Neural crest cell (in vitro differentiated cells): Measurements from ENCODE around the gene BEGAIN. TPM values are rescaled to one million over a fixed set of nuclear protein-coding genes. Genes with fewer than 3 reads are reported as not detected.

Experiments
- DNase-seq: peaks from one replicate; pipeline ENCODE4 v3.0.0; 2021; ENCODE audit warnings: low read depth, mixed read lengths, low spot score
- H3K27ac Mint-ChIP-seq: one replicate; pipeline ENCODE4 v1.8.0; 2021; ENCODE audit warnings: mild to moderate bottlenecking, mixed read lengths; ENCODE audit not compliant: unreplicated experiment
- H3K27me3 Mint-ChIP-seq: 2 replicates; pipeline ENCODE4 v1.8.0; 2021; ENCODE audit warnings: low read depth, mild to moderate bottlenecking, mixed read lengths
- H3K36me3 Mint-ChIP-seq: 2 replicates; pipeline ENCODE4 v1.8.0; 2021; ENCODE audit warnings: low read depth, mild to moderate bottlenecking, mixed read lengths
- H3K4me1 Mint-ChIP-seq: 2 replicates; pipeline ENCODE4 v1.8.0; 2021; ENCODE audit warnings: mixed read lengths
- H3K4me3 Mint-ChIP-seq: one replicate; pipeline ENCODE4 v1.8.0; 2021; ENCODE audit warnings: mild to moderate bottlenecking, mixed read lengths
- H3K9me3 Mint-ChIP-seq: 2 replicates; pipeline ENCODE4 v1.8.0; 2021; ENCODE audit warnings: mixed read lengths
- CTCF ChIP-seq: fragments of 200-600 bp; sonication (generic); conservative IDR thresholded peaks from 2 replicates; pipeline ENCODE4 v1.5.0; 2021; ENCODE audit warnings: antibody characterized with exemption, mild to moderate bottlenecking
- total RNA-seq: library from RNA; stranded (reverse); gene quantifications from 2 replicates; pipeline ENCODE4 v1.2.1, GENCODE V29; 2021

The BEGAIN gene
- total RNA-seq, 1 donor from 2014 or later: 4.8 TPM

- Mint-ChIP-seq H3K27me3 (peaks cover 37% of the 10 kb centered on the region), H3K27ac (no peak overlapping the region), H3K9me3 (no peaks in the 10 kb centered on the region), H3K4me1 (peaks cover 17% of the 10 kb centered on the region), H3K4me3 (no peak overlapping the region), H3K36me3 (no peaks in the 10 kb centered on the region)
- no peak for TF ChIP-seq CTCF
- DNase-seq: no peak
Measured at GRCh38 chr14:100573757-100574641, 13.2 kb downstream of the BEGAIN start.

DNA sequence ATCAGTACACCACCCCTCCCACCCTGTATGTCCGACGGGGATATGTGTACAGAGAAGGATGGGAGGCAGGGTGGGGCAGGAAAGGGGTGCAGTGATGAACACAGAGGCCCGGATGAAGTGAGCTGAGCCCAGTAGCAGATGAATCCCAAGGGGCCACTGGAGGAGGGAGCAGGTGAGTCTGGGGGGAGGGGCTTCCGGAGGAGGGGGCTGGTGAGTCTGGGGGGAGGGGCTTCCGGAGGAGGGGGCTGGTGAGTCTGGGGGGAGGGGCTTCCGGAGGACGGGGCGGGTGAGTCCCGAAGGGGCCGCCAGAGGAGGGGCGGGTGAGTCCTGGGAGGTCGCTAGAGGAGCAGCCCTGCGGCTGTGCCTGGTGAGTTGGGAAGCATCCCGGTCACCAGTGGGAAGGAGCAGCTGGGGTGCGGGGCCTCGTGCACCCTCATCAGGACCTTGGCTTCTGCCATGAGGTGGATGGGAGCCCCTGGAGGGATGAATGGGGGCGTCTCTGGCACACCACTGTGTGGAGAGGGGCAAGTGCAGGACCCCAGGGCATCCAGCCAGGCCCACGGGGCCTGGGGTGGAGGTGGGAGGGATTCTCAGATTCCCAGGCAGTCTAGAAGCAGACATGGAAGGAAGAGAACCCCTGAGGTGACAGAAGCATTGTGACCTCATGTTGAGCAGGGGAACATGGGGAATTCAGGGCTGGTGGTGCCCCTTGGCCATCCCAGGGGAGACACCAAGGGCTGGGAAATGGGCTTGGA, 14.0 kb downstream of the BEGAIN start:
- peaks cover 39% of the 10 kb centered on the region for H3K27me3 Mint-ChIP-seq
- DNase-seq: no peak
- peaks cover 17% of the 10 kb centered on the region for H3K4me1 Mint-ChIP-seq
- no peak for TF ChIP-seq CTCF
- no peak overlapping the region for H3K27ac Mint-ChIP-seq
- H3K4me3 Mint-ChIP-seq: peak overlapping the region; percentile 38
- no peaks in the 10 kb centered on the region for H3K36me3 Mint-ChIP-seq
- no peaks in the 10 kb centered on the region for H3K9me3 Mint-ChIP-seq

DNA sequence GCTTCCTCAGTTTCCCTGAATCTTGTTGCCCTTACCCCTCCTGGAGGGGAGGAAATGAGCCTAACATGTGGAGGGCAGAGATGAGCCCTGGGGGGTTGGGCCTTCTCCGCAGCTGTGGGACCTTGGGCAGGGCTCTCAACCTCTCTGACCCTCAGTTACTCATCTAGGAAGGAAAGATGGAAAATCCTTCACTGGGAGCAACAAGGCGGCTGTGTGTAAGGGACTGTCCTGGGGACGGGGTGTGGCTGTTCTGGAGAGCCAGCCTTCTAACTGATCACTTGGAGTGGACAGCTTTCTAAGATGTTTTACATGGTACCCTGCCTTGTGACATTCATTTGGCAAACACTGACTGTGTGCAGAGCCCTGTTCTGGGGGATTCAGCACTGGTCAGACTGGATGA, 14.7 kb downstream of the BEGAIN start:
- no peak for TF ChIP-seq CTCF
- no peak for DNase-seq
- peak overlapping the region; percentile 38 for H3K4me3 Mint-ChIP-seq
- peaks cover 17% of the 10 kb centered on the region for H3K4me1 Mint-ChIP-seq
- no peak overlapping the region for H3K27ac Mint-ChIP-seq
- H3K27me3 Mint-ChIP-seq: peaks cover 40% of the 10 kb centered on the region
- H3K36me3 Mint-ChIP-seq: no peaks in the 10 kb centered on the region
- H3K9me3 Mint-ChIP-seq: no peaks in the 10 kb centered on the region

DNA sequence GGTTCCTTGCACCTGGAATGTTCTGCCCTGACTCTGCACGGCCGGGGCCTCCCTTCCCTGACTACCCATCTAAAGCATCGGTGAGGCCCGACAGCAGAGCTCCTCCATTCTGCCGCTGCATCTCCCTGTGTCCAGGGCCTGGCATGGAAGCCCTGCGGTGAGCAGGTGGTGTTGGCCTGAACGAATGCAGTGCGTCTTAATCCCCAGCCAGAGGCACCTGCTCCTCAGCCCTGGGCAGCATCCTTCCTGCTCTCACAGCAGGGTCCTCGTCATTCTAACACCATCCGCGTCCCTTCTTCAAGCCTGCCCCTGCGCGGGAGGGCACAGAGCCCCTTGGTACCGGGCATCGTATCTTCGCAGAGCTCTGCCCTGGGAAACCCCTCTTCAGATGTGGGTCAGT, 15.4 kb downstream of the BEGAIN start:
- no peaks in the 10 kb centered on the region for H3K9me3 Mint-ChIP-seq
- H3K27me3 Mint-ChIP-seq: peaks cover 45% of the 10 kb centered on the region
- peaks cover 17% of the 10 kb centered on the region for H3K4me1 Mint-ChIP-seq
- DNase-seq: no peak
- no peak for TF ChIP-seq CTCF
- H3K4me3 Mint-ChIP-seq: peak overlapping the region; percentile 41
- H3K27ac Mint-ChIP-seq: no peak overlapping the region
- H3K36me3 Mint-ChIP-seq: no peaks in the 10 kb centered on the region

GRCh38 chr14:100570726-100571454, 16.3 kb downstream of the BEGAIN start:
- Mint-ChIP-seq H3K27ac (no peak overlapping the region), H3K4me3 (no peak overlapping the region), H3K27me3 (peaks cover 54% of the 10 kb centered on the region), H3K36me3 (no peaks in the 10 kb centered on the region), H3K9me3 (no peaks in the 10 kb centered on the region), H3K4me1 (peaks cover 17% of the 10 kb centered on the region)
- no peak for DNase-seq
- no peak for TF ChIP-seq CTCF
